ENCODE measurements around the gene TREM2. TPM values are rescaled to one million over a fixed set of nuclear protein-coding genes. Genes with fewer than 3 reads are reported as not detected.

TREM2 gene
- total and polyA plus RNA-seq, 2 of the 13 experiments (the other 11 are each of a cell fraction or from before 2014, with no cell fraction given) = 0.11 TPM; not detected in 1

DNA sequence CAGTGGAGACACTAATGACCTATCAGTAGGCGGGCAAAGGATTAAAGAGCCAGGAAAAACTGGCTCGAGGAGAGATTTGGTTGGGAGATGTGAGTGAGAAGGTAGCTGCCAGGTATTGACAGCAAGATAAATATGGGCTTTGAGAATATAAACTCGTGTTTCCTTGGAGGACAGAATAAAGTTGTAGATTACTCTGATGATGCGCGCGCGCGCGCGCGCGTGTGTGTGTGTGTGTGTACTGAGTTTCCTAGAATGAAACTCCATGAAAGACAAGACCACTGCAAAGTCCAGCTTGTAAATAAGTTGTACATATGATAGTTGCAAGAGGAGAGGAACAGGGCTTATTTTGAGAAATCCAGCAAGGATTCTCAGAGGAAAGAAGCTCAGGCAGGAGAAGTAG is 13.3 kb upstream of the TREM2 start:
- Histone ChIP-seq H2AFZ (ENCODE audit: low read length) (no peak overlapping the region), H3K27me3 (ENCODE audit: control insufficient read depth in 1 of 2, insufficient read depth in 2 of 2, low read length in 2 of 2) (no peaks in the 10 kb centered on the region; a peak in 2 of 5 replicates), H3K9me3 (ENCODE audit: low read length) (no peaks in the 10 kb centered on the region), H3K36me3 (replicated peaks in 1 of 2; ENCODE audit: control insufficient read depth in 1 of 2, insufficient read depth in 2 of 2, low read length in 2 of 2) (no peaks in the 10 kb centered on the region), H3K27ac (ENCODE audit: extremely low read length, insufficient read depth, low read length) (no peak overlapping the region), H3K79me2 (ENCODE audit: insufficient read depth, low read length) (no peaks in the 10 kb centered on the region), H3K4me1 (ENCODE audit: insufficient read depth, low read length) (peaks cover 11% of the 10 kb centered on the region), H3K9ac (ENCODE audit: insufficient read depth, low read depth, low read length) (no peak overlapping the region), H4K20me1 (ENCODE audit: insufficient read depth, low read length) (no peaks in the 10 kb centered on the region), H3K4me3 (replicated peaks in 1 of 3; ENCODE audit: insufficient read depth in 1 of 3, low read depth in 2 of 3, low read length in 3 of 3) (no peak overlapping the region), H3K4me2 (ENCODE audit: low read depth, low read length) (no peak overlapping the region)
- ATAC-seq (no peak), DNase-seq (ENCODE audit: low spot score) (no peak), FAIRE-seq (no peak)
- ChIA-PET CTCF (ENCODE audit: low intra/inter-chr PET ratio, low total read pairs) (no interaction called here), POLR2A (no interaction called here)
- WGBS (ENCODE audit: low lambda C conversion rate) = 78% methylated on average over 12 of the region's 12 CpGs
- BruUV-seq (replicated peaks) = no TSS peak
- TF ChIP-seq ZNF207 (IDR thresholded peaks at IDR 0.05; ENCODE audit: borderline replicate concordance) = no peak
- TF ChIP-seq, protein P1, sequence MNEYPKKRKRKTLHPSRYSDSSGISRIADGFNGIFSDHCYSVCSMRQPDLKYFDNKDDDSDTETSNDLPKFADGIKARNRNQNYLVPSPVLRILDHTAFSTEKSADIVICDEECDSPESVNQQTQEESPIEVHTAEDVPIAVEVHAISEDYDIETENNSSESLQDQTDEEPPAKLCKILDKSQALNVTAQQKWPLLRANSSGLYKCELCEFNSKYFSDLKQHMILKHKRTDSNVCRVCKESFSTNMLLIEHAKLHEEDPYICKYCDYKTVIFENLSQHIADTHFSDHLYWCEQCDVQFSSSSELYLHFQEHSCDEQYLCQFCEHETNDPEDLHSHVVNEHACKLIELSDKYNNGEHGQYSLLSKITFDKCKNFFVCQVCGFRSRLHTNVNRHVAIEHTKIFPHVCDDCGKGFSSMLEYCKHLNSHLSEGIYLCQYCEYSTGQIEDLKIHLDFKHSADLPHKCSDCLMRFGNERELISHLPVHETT (CRISPR knock-in tag; conservative IDR thresholded peaks at IDR 0.05) = no peak
- TF ChIP-seq EP300 (IDR thresholded peaks at IDR 0.05; ENCODE audit: low read depth in 2 of 2, low read length in 2 of 2) = no peak
- TF ChIP-seq EP300 (CRISPR knock-in tag; IDR thresholded peaks at IDR 0.05; ENCODE audit: borderline replicate concordance) = no peak
- TF ChIP-seq ZMYM3 (CRISPR knock-in tag; IDR thresholded peaks at IDR 0.05) = no peak
- no peak for TF ChIP-seq KLF16 (CRISPR knock-in tag; IDR thresholded peaks at IDR 0.05)
- TF ChIP-seq, protein P2, sequence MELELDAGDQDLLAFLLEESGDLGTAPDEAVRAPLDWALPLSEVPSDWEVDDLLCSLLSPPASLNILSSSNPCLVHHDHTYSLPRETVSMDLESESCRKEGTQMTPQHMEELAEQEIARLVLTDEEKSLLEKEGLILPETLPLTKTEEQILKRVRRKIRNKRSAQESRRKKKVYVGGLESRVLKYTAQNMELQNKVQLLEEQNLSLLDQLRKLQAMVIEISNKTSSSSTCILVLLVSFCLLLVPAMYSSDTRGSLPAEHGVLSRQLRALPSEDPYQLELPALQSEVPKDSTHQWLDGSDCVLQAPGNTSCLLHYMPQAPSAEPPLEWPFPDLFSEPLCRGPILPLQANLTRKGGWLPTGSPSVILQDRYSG (CRISPR knock-in tag; IDR thresholded peaks at IDR 0.05) = no peak
- TF ChIP-seq, protein P3, sequence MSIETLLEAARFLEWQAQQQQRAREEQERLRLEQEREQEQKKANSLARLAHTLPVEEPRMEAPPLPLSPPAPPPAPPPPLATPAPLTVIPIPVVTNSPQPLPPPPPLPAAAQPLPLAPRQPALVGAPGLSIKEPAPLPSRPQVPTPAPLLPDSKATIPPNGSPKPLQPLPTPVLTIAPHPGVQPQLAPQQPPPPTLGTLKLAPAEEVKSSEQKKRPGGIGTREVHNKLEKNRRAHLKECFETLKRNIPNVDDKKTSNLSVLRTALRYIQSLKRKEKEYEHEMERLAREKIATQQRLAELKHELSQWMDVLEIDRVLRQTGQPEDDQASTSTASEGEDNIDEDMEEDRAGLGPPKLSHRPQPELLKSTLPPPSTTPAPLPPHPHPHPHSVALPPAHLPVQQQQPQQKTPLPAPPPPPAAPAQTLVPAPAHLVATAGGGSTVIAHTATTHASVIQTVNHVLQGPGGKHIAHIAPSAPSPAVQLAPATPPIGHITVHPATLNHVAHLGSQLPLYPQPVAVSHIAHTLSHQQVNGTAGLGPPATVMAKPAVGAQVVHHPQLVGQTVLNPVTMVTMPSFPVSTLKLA (IDR thresholded peaks at IDR 0.05) = no peak
- intact Hi-C loops (cut with micrococcal nuclease; ENCODE audit: unreplicated experiment) (no loop called here), in situ Hi-C loops (cut with HindIII; ENCODE audit: extremely low pct_ligation_motif_present, low pct_unique_long_range_greater_than_20kb) (no loop called here)
